PFSK-1 (cell line): ENCODE data around the gene ELAC1. TPM values are rescaled to one million over a fixed set of nuclear protein-coding genes. Genes with fewer than 3 reads are reported as not detected.

ENCODE experiments used
- FOXP2 ChIP-seq: optimal IDR thresholded peaks from 2 replicates; pipeline ENCODE3; 2011; ENCODE audit warnings: borderline replicate concordance, control low read depth, inconsistent platforms; ENCODE audit not compliant: insufficient read depth; ENCODE audit errors: extremely low read length, extremely low read depth
- POLR2AphosphoS5 ChIP-seq: IDR thresholded peaks from 2 replicates; pipeline ENCODE4 v1.6.1; 2012; ENCODE audit warnings: low read depth, mild to moderate bottlenecking, control low read depth, low read length, moderate library complexity
- SIN3A ChIP-seq: IDR thresholded peaks from 2 replicates; pipeline ENCODE4 v1.6.1; 2012; ENCODE audit warnings: mild to moderate bottlenecking, low read length, moderate library complexity, borderline replicate concordance; ENCODE audit not compliant: insufficient read depth
- TAF1 ChIP-seq: IDR thresholded peaks from 2 replicates; pipeline ENCODE4 v1.6.1; 2012; ENCODE audit warnings: low read length, control low read depth, borderline replicate concordance; ENCODE audit not compliant: insufficient read depth
- polyA plus RNA-seq: library from polyadenylated mRNA; unstranded; fragments of >200 nt; gene quantifications from one replicate; pipeline ENCODE4 v1.2.1, GENCODE V29; 2012; ENCODE audit warnings: low read depth, missing spikeins; ENCODE audit not compliant: insufficient read length
- TF ChIP-seq, protein P1 (sequence below), 2 experiments: IDR thresholded peaks; 2 replicates each; pipeline versions ENCODE4 v1.6.1 to v1.8.0; 2011 to 2012; ENCODE audit warnings: low read depth in 2 of 2, low read length in 2 of 2, control low read depth in 1 of 2, inconsistent platforms in 1 of 2, mild to moderate bottlenecking in 1 of 2, moderate library complexity in 1 of 2; ENCODE audit not compliant: insufficient read depth in 1 of 2

The ELAC1 gene, protein sequence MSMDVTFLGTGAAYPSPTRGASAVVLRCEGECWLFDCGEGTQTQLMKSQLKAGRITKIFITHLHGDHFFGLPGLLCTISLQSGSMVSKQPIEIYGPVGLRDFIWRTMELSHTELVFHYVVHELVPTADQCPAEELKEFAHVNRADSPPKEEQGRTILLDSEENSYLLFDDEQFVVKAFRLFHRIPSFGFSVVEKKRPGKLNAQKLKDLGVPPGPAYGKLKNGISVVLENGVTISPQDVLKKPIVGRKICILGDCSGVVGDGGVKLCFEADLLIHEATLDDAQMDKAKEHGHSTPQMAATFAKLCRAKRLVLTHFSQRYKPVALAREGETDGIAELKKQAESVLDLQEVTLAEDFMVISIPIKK
- polyA plus RNA-seq = 5.1 TPM

DNA sequence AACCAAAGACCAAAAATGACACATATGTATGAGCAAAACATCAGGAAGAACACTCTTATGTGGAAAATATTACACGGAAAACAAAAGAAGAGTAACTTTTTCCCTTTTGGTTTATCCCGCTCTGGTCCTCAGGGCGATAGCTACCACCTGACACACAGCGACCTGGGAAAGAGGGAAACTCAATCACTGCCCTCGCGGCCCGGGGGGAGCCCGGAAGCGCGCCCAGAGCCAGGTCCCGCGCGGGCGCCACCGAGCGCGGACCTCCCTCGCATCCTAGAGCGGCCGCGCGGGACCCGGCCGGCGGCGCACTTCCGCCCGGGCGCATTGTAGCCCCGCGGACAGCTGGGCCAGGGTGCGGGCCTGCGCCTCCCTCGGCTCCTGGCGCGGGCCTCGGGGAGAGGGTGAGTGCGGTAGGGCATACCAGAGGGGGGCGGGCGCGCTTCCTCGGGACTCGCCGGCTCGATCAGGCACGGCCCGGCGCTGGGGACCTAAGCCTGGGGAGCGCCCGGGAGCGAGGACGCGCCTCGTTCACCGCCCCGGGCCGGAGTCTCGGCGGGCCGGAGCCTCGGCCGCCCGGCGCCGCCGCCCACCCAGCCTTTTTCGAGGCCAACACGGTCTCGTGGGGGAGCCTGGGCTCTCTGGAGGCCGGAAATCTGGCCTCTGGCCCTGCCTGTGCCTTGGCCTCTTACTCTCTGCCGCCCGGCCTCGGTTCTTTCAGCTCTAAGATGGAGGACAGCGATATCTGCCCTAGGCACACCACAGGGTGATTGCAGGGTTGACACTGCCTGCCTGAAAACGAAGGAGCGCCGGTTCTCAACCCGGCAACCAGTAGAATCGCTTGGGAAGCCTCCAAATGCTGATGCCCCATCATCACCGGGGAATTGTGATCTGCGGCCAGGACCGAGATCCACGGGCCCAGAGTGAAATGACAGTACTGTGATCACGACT lies at the start of gene ELAC1:
ELAC1 (plus strand) TSS at position 327 of the 948 bp plus-strand sequence. CDS start 6,365 bp downstream, outside the sequence.
- TF ChIP-seq, protein P1, sequence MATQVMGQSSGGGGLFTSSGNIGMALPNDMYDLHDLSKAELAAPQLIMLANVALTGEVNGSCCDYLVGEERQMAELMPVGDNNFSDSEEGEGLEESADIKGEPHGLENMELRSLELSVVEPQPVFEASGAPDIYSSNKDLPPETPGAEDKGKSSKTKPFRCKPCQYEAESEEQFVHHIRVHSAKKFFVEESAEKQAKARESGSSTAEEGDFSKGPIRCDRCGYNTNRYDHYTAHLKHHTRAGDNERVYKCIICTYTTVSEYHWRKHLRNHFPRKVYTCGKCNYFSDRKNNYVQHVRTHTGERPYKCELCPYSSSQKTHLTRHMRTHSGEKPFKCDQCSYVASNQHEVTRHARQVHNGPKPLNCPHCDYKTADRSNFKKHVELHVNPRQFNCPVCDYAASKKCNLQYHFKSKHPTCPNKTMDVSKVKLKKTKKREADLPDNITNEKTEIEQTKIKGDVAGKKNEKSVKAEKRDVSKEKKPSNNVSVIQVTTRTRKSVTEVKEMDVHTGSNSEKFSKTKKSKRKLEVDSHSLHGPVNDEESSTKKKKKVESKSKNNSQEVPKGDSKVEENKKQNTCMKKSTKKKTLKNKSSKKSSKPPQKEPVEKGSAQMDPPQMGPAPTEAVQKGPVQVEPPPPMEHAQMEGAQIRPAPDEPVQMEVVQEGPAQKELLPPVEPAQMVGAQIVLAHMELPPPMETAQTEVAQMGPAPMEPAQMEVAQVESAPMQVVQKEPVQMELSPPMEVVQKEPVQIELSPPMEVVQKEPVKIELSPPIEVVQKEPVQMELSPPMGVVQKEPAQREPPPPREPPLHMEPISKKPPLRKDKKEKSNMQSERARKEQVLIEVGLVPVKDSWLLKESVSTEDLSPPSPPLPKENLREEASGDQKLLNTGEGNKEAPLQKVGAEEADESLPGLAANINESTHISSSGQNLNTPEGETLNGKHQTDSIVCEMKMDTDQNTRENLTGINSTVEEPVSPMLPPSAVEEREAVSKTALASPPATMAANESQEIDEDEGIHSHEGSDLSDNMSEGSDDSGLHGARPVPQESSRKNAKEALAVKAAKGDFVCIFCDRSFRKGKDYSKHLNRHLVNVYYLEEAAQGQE (IDR thresholded peaks at IDR 0.05; ENCODE audit: insufficient read depth in 1 of 2, low read depth in 2 of 2, low read length in 2 of 2) = no peak; a peak in 1 of 4 replicates
- peak; percentile 93 for TF ChIP-seq TAF1
- TF ChIP-seq POLR2AphosphoS5 = peak; percentile 87
- no peak for TF ChIP-seq SIN3A
- no peak for TF ChIP-seq FOXP2

DNA sequence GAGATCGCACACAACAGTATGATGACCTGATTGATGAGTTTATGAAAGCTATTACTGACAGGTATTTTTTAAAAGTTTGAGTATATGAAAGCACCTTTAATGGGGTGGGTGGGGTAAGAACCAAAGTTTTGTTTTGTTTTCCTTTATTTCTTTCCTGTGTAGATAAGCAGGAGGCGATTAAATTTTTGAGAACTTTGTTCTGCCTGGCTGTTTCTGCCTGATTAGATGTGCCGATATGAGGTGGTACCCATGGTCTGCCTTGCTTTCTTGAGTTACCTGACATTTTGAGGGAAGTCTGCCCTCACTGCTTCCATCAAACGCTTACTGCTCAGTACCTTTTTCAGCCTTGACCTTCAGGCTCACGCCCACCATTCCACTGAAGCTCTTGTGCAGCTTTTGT lies 49.7 kb upstream of the ELAC1 start:
- no peak for TF ChIP-seq POLR2AphosphoS5
- TF ChIP-seq TAF1 = no peak
- TF ChIP-seq FOXP2 = no peak
- TF ChIP-seq, protein P1 (IDR thresholded peaks at IDR 0.05; ENCODE audit: insufficient read depth in 1 of 2, low read depth in 2 of 2, low read length in 2 of 2) = no peak
- TF ChIP-seq SIN3A = no peak

DNA sequence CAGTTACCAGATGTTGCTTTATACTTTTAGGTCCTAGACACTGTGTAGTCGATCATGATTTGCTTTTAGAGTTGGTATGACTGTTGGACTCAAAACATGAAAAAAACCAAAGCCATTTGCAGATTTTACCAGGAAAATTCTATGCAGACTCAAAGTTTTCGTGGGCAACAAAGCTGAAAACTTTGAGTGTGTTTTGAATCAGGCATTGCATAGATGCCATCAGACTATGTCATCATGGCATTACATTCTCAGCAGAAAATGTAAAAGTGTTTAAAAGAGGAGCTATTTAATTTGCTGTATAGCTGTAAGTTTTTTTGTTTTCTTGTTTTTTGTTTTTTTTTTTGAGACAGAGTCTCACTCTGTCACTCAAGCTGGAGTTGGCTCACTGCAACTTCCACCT lies 43.5 kb upstream of the ELAC1 start:
- TF ChIP-seq TAF1 (no peak), FOXP2 (no peak), POLR2AphosphoS5 (no peak), SIN3A (no peak)
- TF ChIP-seq, protein P1 (IDR thresholded peaks at IDR 0.05; ENCODE audit: insufficient read depth in 1 of 2, low read depth in 2 of 2, low read length in 2 of 2) = no peak

DNA sequence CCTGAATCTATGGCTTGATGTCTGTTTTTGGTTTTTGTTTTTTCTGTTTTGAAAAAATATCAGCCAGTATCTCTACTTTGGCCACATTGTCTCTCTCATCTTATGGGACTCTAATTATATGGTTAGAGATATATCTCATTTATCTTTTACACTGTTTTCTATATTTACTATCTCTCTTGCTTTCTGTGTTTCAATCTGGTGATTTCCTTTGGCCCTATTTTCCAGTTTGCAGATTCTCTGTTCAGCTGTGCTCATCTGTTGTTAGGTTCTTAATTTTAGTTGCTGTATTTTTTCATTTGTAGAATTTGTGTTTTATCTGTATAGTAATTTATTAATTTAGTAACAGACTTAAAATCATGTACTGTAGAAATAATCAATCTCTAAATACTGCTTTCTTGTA lies 41.3 kb upstream of the ELAC1 start:
- TF ChIP-seq FOXP2 = no peak
- TF ChIP-seq TAF1 = no peak
- no peak for TF ChIP-seq SIN3A
- TF ChIP-seq, protein P1 (IDR thresholded peaks at IDR 0.05; ENCODE audit: insufficient read depth in 1 of 2, low read depth in 2 of 2, low read length in 2 of 2) = no peak
- TF ChIP-seq POLR2AphosphoS5 = no peak
